Fibroblast of lung (primary cell): ENCODE measurements around the gene IFT22.

Experiments
- CTCF ChIP-seq, 2 donors: IDR thresholded peaks in 1 of 2; conservative IDR thresholded peaks in 1 of 2; 1 replicate in 1 of 2; 2 replicates in 1 of 2; pipeline ENCODE4 v1.5.1; 2011 to 2012; ENCODE audit warnings: low read length in 2 of 2, control low read depth in 1 of 2, inconsistent platforms in 1 of 2, low read depth in 1 of 2, mild to moderate bottlenecking in 1 of 2
- EZH2 ChIP-seq: IDR thresholded peaks from 2 replicates; pipeline ENCODE4 v1.5.1; 2012; ENCODE audit warnings: low read length, control low read depth, mild to moderate bottlenecking; ENCODE audit errors: missing control alignments

DNA sequence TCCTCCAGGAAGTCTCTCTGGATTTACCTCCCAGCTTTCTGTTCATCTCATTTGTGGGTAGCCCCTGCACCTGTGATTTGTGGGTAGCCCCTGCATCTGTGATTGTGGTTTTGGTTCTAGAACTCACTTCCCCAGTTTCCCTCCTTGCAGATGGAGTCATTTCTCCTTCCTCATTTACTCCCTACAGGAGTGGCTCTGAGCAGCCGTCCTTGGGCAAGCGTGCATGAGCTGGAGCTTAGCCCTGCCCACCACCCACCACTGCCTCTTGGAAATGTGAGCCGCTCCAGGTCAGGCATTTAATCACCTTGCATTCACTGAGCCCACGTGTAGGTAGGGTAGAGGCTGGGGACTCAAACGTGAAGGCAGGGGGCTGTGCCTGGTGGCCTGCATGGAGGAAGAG is 49.2 kb upstream of the IFT22 start:
- TF ChIP-seq CTCF (conservative IDR thresholded peaks at IDR 0.05 in 1 of 2, IDR thresholded peaks at IDR 0.05 in 1 of 2; ENCODE audit: low read depth in 1 of 2, low read length in 2 of 2) (no peak), EZH2 (no peak)
